Left lung (tissue), 10 donors: ENCODE measurements around the gene TMEM140. TPM values are rescaled to one million over a fixed set of nuclear protein-coding genes. Genes with fewer than 3 reads are reported as not detected.
A peak's percentile ranks its signal among the peaks of the same experiment; 100 is the strongest.

ENCODE experiments used
- ATAC-seq: fragments of 200-7000 bp; cut with Tn5 transposase; one replicate; pipeline ENCODE4 v1.9.1; 2020; ENCODE audit warnings: moderate library complexity
- DNase-seq, 4 donors: peaks; one replicate each; pipeline ENCODE4 v3.0.0-alpha.2; 2013 to 2020
- H3K27ac ChIP-seq, 2 donors: fragments of 200-600 bp; sonication (generic) in 1 of 2; one replicate each; pipeline versions ENCODE4 v1.5.0 to v1.8.0; 2020 to 2021
- H3K27me3 ChIP-seq, 2 donors: fragments of 200-600 bp; sonication (generic) in 1 of 2; one replicate each; pipeline versions ENCODE4 v1.5.0 to v1.8.0; 2020 to 2021
- H3K36me3 ChIP-seq, 2 donors: fragments of 200-600 bp; sonication (generic) in 1 of 2; one replicate each; pipeline versions ENCODE4 v1.5.0 to v1.8.0; 2020 to 2021
- H3K4me1 ChIP-seq, 2 donors: fragments of 200-600 bp; one replicate each; pipeline ENCODE4 v1.8.0; 2021
- H3K4me3 ChIP-seq, 2 donors: fragments of 200-600 bp; sonication (generic) in 1 of 2; one replicate each; pipeline versions ENCODE4 v1.5.0 to v1.8.0; 2020 to 2021; ENCODE audit warnings: mild to moderate bottlenecking in 1 of 2
- H3K9me3 ChIP-seq, 2 donors: fragments of 200-600 bp; sonication (generic) in 1 of 2; one replicate each; pipeline versions ENCODE4 v1.5.0 to v1.8.0; 2020 to 2021
- CTCF ChIP-seq, 2 donors: fragments of 200-600 bp; sonication (generic) in 1 of 2; IDR thresholded peaks; one replicate each; pipeline versions ENCODE4 v1.5.0 to v1.8.0; 2021; ENCODE audit warnings: antibody characterized with exemption in 2 of 2
- intact Hi-C, 2 donors: fragments of 100-400 bp; cut with DNase I; formaldehyde crosslinking; loops; one replicate each; pipeline versions ENCODE4 v1.11.2 to v1.14.2; 2022
- polyA plus RNA-seq, 6 donors: library from polyadenylated mRNA; unstranded; fragments of 120-200 nt; gene quantifications; one replicate each; pipeline ENCODE4 v1.2.1, GENCODE V29; 2013; ENCODE audit not compliant: insufficient read length in 6 of 6
- total RNA-seq, 2 donors: library from RNA; stranded (reverse); fragmentation: NEBNext Ultra II Directional; extraction: Animal tissue kit (Norgen Biotek cat#: 25700); gene quantifications; one replicate each; pipeline ENCODE4 v1.2.1, GENCODE V29; 2021
- donor health status: DM: no; HTN: yes; CAD: no.
- donor health status: DM: no; HTN: no; CAD: no.

Gene TMEM140
- total and polyA plus RNA-seq, 8 donors: 17.7 to 25.4 (median 19.1) TPM

GRCh38 chr7:135152442-135152841, 4.6 kb downstream of the TMEM140 start:
- H3K9me3 ChIP-seq: peaks cover 0 to 15% of the 10 kb centered on the region in 2 donors
- intact Hi-C loops: no loop called here
- peaks cover 0 to 7% of the 10 kb centered on the region in 2 donors for H3K36me3 ChIP-seq
- ATAC-seq (no peak), DNase-seq (no peak)
- TF ChIP-seq CTCF (IDR thresholded peaks at IDR 0.05): no peak
- no peak overlapping the region for H3K4me3 ChIP-seq
- peak overlapping the region in 1 of 2 donors; percentile 92 for H3K27ac ChIP-seq
- H3K4me1 ChIP-seq: peaks cover 7 to 38% of the 10 kb centered on the region in 2 donors
- H3K27me3 ChIP-seq: no peaks in the 10 kb centered on the region

DNA sequence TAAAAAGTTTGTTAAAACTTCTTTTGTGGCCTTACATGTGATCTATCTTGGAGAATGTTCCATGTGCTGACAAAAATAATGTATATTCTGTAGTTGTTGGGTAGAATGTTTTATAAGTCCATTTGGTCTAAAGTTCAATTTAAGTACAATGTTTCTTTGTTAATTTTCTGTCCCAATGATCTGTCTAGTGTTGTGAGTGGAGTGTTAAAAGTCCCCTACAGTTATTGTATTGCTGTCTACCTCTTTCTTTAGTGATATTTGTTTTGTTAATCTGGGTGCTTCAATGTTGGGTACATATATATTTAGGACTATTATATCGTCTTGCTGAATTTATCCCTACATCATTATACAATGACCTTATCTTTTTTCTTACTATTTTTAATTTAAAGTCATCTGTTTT, 6.9 kb downstream of the TMEM140 start:
- TF ChIP-seq CTCF (IDR thresholded peaks at IDR 0.05): no peak
- ATAC-seq (no peak), DNase-seq (no peak)
- Histone ChIP-seq H3K4me3 (no peak overlapping the region), H3K27me3 (no peaks in the 10 kb centered on the region), H3K4me1 (peaks cover 7 to 41% of the 10 kb centered on the region in 2 donors), H3K36me3 (peaks cover 0 to 7% of the 10 kb centered on the region in 2 donors), H3K9me3 (peaks cover 0 to 15% of the 10 kb centered on the region in 2 donors), H3K27ac (no peak overlapping the region)
- intact Hi-C loops: no loop called here

GRCh38 chr7:135156290-135156689, 8.4 kb downstream of the TMEM140 start:
- H3K4me1 ChIP-seq: peaks cover 22 to 46% of the 10 kb centered on the region in 2 donors
- no peaks in the 10 kb centered on the region for H3K27me3 ChIP-seq
- no peak for TF ChIP-seq CTCF (IDR thresholded peaks at IDR 0.05)
- H3K4me3 ChIP-seq: no peak overlapping the region
- H3K9me3 ChIP-seq: peaks cover 0 to 15% of the 10 kb centered on the region in 2 donors
- H3K27ac ChIP-seq: no peak overlapping the region
- peaks cover 0 to 7% of the 10 kb centered on the region in 2 donors for H3K36me3 ChIP-seq
- DNase-seq (no peak), ATAC-seq (no peak)
- intact Hi-C loops: no loop called here

- Histone ChIP-seq H3K27ac (peak overlapping the region in 1 of 2 donors; percentile 87), H3K4me1 (peaks cover 23 to 43% of the 10 kb centered on the region in 2 donors), H3K36me3 (peaks cover 0 to 1% of the 10 kb centered on the region in 2 donors), H3K27me3 (no peaks in the 10 kb centered on the region), H3K9me3 (peaks cover 0 to 15% of the 10 kb centered on the region in 2 donors), H3K4me3 (no peak overlapping the region)
- intact Hi-C loops: no loop called here
- DNase-seq (no peak), ATAC-seq (no peak)
- no peak for TF ChIP-seq CTCF (IDR thresholded peaks at IDR 0.05)
Measured at GRCh38 chr7:135158141-135158655, 10.3 kb downstream of the TMEM140 start.

DNA sequence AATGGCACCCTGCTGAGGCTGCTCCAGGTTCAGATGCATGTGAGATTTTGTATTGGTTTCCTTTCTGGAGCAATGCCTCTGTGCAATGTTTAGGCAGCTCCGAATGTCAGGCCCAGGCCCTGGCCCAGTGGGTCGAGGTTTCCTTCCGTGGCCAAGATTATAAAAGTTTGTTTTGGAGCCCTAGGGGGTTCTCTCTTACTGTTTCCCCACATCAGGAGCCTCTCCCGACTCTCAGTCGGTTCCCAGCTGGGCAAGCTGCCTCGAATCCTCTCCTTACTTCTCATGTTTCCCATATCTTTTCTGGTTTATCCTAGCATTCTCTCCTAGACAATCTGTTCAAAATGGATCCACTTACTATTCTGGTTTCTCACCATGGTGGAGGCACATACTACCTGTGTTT, 11.0 kb downstream of the TMEM140 start:
- DNase-seq: no peak
- intact Hi-C loops: no loop called here
- peaks cover 23 to 48% of the 10 kb centered on the region in 2 donors for H3K4me1 ChIP-seq
- TF ChIP-seq CTCF (IDR thresholded peaks at IDR 0.05): no peak
- H3K9me3 ChIP-seq: peaks cover 0 to 15% of the 10 kb centered on the region in 2 donors
- peak overlapping the region; percentile 69 to 87 for H3K27ac ChIP-seq
- no peak for ATAC-seq
- no peaks in the 10 kb centered on the region for H3K27me3 ChIP-seq
- no peak overlapping the region for H3K4me3 ChIP-seq
- peaks cover 0 to 8% of the 10 kb centered on the region in 2 donors for H3K36me3 ChIP-seq
